IMR-90 (cell line): ENCODE results near the gene LAMA4. TPM values are rescaled to one million over a fixed set of nuclear protein-coding genes. Genes with fewer than 3 reads are reported as not detected.

Source experiments
- ATAC-seq: fragments of 200-7000 bp; cut with Tn5 transposase; 2 replicates; pipeline ENCODE4 v1.9.1; 2020; ENCODE audit warnings: low read depth, mild to moderate bottlenecking, moderate library complexity
- BruUV-seq: library from RNA; stranded (reverse); fragments of 400-500 nt; replicated peaks from 2 replicates; lab custom pipeline; 2021; lab: Mats Ljungman, UMichigan
- CTCF ChIA-PET: fragments of 300-600 bp; formaldehyde crosslinking; extraction: SDS; loops from one replicate; lab custom pipeline; 2021; ENCODE audit warnings: antibody characterized with exemption; lab: Yijun Ruan, JAX
- POLR2A ChIA-PET: fragments of 300-600 bp; sonication (Branson Sonifier 250); formaldehyde crosslinking; loops from one replicate; lab custom pipeline; 2022; ENCODE audit warnings: antibody characterized with exemption; ENCODE audit not compliant: unreplicated experiment; lab: Charles Lee
- DNase-seq: peaks from one replicate; pipeline ENCODE4 v3.0.0; 2013
- H2AFZ ChIP-seq: replicated peaks from 2 replicates; pipeline ENCODE3; 2013; ENCODE audit warnings: low read length, mild to moderate bottlenecking; ENCODE audit not compliant: poor library complexity
- H2AK5ac ChIP-seq: 2 replicates; pipeline ENCODE4 v1.6.1; 2013; ENCODE audit warnings: low read depth, low read length, inconsistent platforms
- H2AK9ac ChIP-seq: replicated peaks from 2 replicates; pipeline ENCODE3; 2013; ENCODE audit warnings: mild to moderate bottlenecking, low read depth, low read length, moderate library complexity; ENCODE audit not compliant: poor library complexity
- H2BK120ac ChIP-seq: 2 replicates; pipeline ENCODE4 v1.6.1; 2013; ENCODE audit warnings: low read depth, low read length, inconsistent platforms
- H2BK15ac ChIP-seq: 3 replicates; pipeline ENCODE4 v1.6.1; 2013; ENCODE audit warnings: low read depth, low read length, inconsistent platforms
- H2BK20ac ChIP-seq: 2 replicates; pipeline ENCODE4 v1.6.1; 2013; ENCODE audit warnings: low read depth, mild to moderate bottlenecking, inconsistent platforms, low read length, moderate library complexity
- H2BK5ac ChIP-seq: 2 replicates; pipeline ENCODE4 v1.6.1; 2013; ENCODE audit warnings: mild to moderate bottlenecking, low read depth, low read length, inconsistent platforms; ENCODE audit not compliant: poor library complexity, severe bottlenecking
- H3K14ac ChIP-seq: replicated peaks from 2 replicates; pipeline ENCODE4 v1.6.1; 2013; ENCODE audit warnings: low read depth, low read length, inconsistent platforms
- H3K18ac ChIP-seq: 2 replicates; pipeline ENCODE4 v1.6.1; 2013; ENCODE audit warnings: low read depth, low read length, control low read depth
- H3K23ac ChIP-seq: 2 replicates; pipeline ENCODE4 v1.6.1; 2013; ENCODE audit warnings: low read depth, low read length, inconsistent platforms
- H3K27ac ChIP-seq: 2 replicates; pipeline ENCODE4 v1.5.1; 2013; ENCODE audit warnings: mild to moderate bottlenecking, control low read depth, low read length; ENCODE audit not compliant: insufficient read depth
- H3K27me3 ChIP-seq: 2 replicates; pipeline ENCODE4 v1.6.1; 2013; ENCODE audit warnings: low read length; ENCODE audit not compliant: control insufficient read depth, insufficient read depth
- H3K36me3 ChIP-seq: 2 replicates; pipeline ENCODE4 v1.6.1; 2013; ENCODE audit warnings: low read length, mixed read lengths; ENCODE audit not compliant: control insufficient read depth, insufficient read depth
- H3K4ac ChIP-seq: 2 replicates; pipeline ENCODE4 v1.6.1; 2013; ENCODE audit warnings: low read depth, low read length, inconsistent platforms
- H3K4me1 ChIP-seq: 2 replicates; pipeline ENCODE4 v1.6.1; 2013; ENCODE audit warnings: low read length, mixed read lengths; ENCODE audit not compliant: control insufficient read depth, insufficient read depth
- H3K4me2 ChIP-seq: 2 replicates; pipeline ENCODE4 v1.6.1; 2013; ENCODE audit warnings: low read depth, mild to moderate bottlenecking, control low read depth, low read length, moderate library complexity
- H3K4me3 ChIP-seq: 2 replicates; pipeline ENCODE4 v1.5.1; 2013; ENCODE audit warnings: low read depth, mild to moderate bottlenecking, control low read depth, low read length, moderate library complexity; ENCODE audit not compliant: insufficient read depth
- H3K56ac ChIP-seq: 2 replicates; pipeline ENCODE4 v1.6.1; 2013; ENCODE audit warnings: low read length, inconsistent platforms; ENCODE audit not compliant: insufficient read depth; ENCODE audit errors: extremely low read depth
- H3K79me1 ChIP-seq, 2 experiments: 2 replicates each; pipeline ENCODE4 v1.6.1; 2013; ENCODE audit warnings: low read length in 2 of 2, inconsistent platforms in 1 of 2, low read depth in 1 of 2
- H3K9ac ChIP-seq: 2 replicates; pipeline ENCODE4 v1.6.1; 2013; ENCODE audit warnings: low read depth, low read length, control low read depth
- H3K9me1 ChIP-seq: 2 replicates; pipeline ENCODE4 v1.6.1; 2013; ENCODE audit warnings: low read length, inconsistent platforms; ENCODE audit not compliant: insufficient read depth
- H3K9me3 ChIP-seq: 2 replicates; pipeline ENCODE4 v1.6.1; 2013; ENCODE audit warnings: low read length; ENCODE audit not compliant: control insufficient read depth, insufficient read depth
- H4K20me1 ChIP-seq: 2 replicates; pipeline ENCODE4 v1.6.1; 2013; ENCODE audit warnings: low read length, inconsistent platforms; ENCODE audit not compliant: insufficient read depth
- H4K5ac ChIP-seq: 2 replicates; pipeline ENCODE4 v1.6.1; 2013; ENCODE audit warnings: mild to moderate bottlenecking, low read depth, low read length, control low read depth
- H4K8ac ChIP-seq, 2 experiments: 2 replicates each; pipeline ENCODE4 v1.6.1; 2013; ENCODE audit warnings: low read depth in 2 of 2, low read length in 2 of 2, control low read depth in 1 of 2, inconsistent platforms in 1 of 2
- H4K91ac ChIP-seq: 2 replicates; pipeline ENCODE4 v1.6.1; 2013; ENCODE audit warnings: low read depth, low read length, inconsistent platforms; ENCODE audit not compliant: insufficient read depth
- CHD1 ChIP-seq: IDR thresholded peaks from 2 replicates; pipeline ENCODE4 v1.6.1; 2012; ENCODE audit warnings: low read depth, low read length, improper control_type of control experiment
- MAZ ChIP-seq: IDR thresholded peaks from 2 replicates; pipeline ENCODE4 v1.6.1; 2012; ENCODE audit warnings: low read depth, mild to moderate bottlenecking, low read length, improper control_type of control experiment, moderate library complexity, borderline replicate concordance
- MXI1 ChIP-seq: IDR thresholded peaks from 2 replicates; pipeline ENCODE4 v1.6.1; 2012; ENCODE audit warnings: low read depth, mild to moderate bottlenecking, low read length, moderate library complexity, borderline replicate concordance
- WGBS, 2 experiments: methylation state at CpG; one replicate each; pipeline versions ENCODE4 v1.1.5 to v1.1.7; 2013; ENCODE audit warnings: missing lambda C conversion rate in 2 of 2; ENCODE audit not compliant: insufficient read length in 1 of 2; ENCODE audit errors: extremely low coverage in 2 of 2; 5-methylcytosine and 5-hydroxymethylcytosine counted together
- dilution Hi-C: fragments of 300-500 bp; cut with HindIII; formaldehyde crosslinking; loops from one replicate; pipeline ENCODE4 v1.14.3; 2018; ENCODE audit warnings: low sequenced_read_pairs; ENCODE audit not compliant: unreplicated experiment
- in situ Hi-C: fragments of 300-500 bp; cut with MboI; formaldehyde crosslinking; loops from 3 replicates; pipeline ENCODE4 v1.14.3; 2019; ENCODE audit warnings: low sequenced_read_pairs, inconsistent platforms, mixed read lengths
- intact Hi-C: fragments of 100-400 bp; cut with micrococcal nuclease; formaldehyde crosslinking; loops from 2 replicates; pipeline ENCODE4 v1.10.0; 2022
- polyA plus RNA-seq, 3 experiments: library from polyadenylated mRNA; depleted of rRNA; stranded (reverse); fragments of >200 nt; gene quantifications; 2 replicates each; pipeline ENCODE4 v1.2.3, GENCODE V29; 2012; ENCODE audit warnings: low replicate concordance in 1 of 3
- total RNA-seq: library from RNA; depleted of rRNA; stranded (reverse); fragments of >200 nt; gene quantifications from 2 replicates; pipeline ENCODE4 v1.2.3, GENCODE V29; 2012
- TF ChIP-seq, protein P1 (sequence below): fragments of 150-350 bp; IDR thresholded peaks from 2 replicates; pipeline ENCODE4 v1.6.1; 2017; ENCODE audit warnings: mild to moderate bottlenecking, antibody characterized with exemption, low read length, low read depth

Gene LAMA4
- total and polyA plus RNA-seq, 2 of the 4 experiments (the other 2 are of a cell fraction), result 33.9 to 35.8 TPM

DNA sequence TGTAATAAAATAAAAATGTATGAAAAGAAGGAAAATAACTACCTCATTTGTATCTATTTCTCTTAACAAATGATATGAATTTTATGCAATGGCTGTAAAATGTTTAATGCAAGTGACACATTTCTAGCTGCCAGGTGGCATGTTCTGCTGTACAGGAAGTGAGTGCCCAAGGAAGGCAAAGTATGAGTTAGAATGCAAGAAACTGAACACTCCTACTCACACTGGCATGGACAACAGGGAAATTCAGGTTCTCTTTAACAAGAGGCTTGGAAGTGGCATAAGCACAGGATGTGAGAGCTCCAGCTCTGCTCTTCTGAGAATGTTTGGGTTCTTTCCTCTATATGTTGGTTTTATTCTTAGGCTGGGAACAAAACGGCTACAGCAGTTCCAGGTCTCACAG is 20.4 kb upstream of the LAMA4 start:
- H2AK5ac ChIP-seq, result no peak overlapping the region
- dilution Hi-C loops, result no loop called here
- DNase-seq (no peak), ATAC-seq (no peak)
- no peaks in the 10 kb centered on the region for H3K79me1 ChIP-seq
- H3K14ac ChIP-seq, result no peak overlapping the region
- peaks cover 4% of the 10 kb centered on the region; the same call in 1 of the 2 replicates for H3K9me1 ChIP-seq
- no peak overlapping the region for H2BK120ac ChIP-seq
- ChIA-PET POLR2A (no interaction called here), CTCF (interaction anchor here (0.9 kb wide), 1 partner anchor 10 kb away, joined by 3 read pairs; no protein-coding TSS in a partner anchor)
- H2BK20ac ChIP-seq, result no peak overlapping the region
- no peaks in the 10 kb centered on the region for H4K20me1 ChIP-seq
- H4K5ac ChIP-seq, result no peak overlapping the region
- no peak overlapping the region for H2AK9ac ChIP-seq
- no CpG with 5 or more reads among the region's 1 CpG for WGBS, 2 experiments
- in situ Hi-C loops, result no loop called here
- H4K91ac ChIP-seq, result no peak overlapping the region
- no peak overlapping the region for H2BK5ac ChIP-seq
- no peaks in the 10 kb centered on the region for H3K36me3 ChIP-seq
- H3K23ac ChIP-seq, result no peak overlapping the region
- H3K27ac ChIP-seq, result no peak overlapping the region
- H3K4me1 ChIP-seq, result peaks cover 4% of the 10 kb centered on the region
- H3K4ac ChIP-seq, result no peak overlapping the region
- no peak for TF ChIP-seq CHD1
- TF ChIP-seq, protein P1, sequence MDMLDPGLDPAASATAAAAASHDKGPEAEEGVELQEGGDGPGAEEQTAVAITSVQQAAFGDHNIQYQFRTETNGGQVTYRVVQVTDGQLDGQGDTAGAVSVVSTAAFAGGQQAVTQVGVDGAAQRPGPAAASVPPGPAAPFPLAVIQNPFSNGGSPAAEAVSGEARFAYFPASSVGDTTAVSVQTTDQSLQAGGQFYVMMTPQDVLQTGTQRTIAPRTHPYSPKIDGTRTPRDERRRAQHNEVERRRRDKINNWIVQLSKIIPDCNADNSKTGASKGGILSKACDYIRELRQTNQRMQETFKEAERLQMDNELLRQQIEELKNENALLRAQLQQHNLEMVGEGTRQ, result no peak
- no peak for TF ChIP-seq MXI1
- TF ChIP-seq MAZ, result no peak
- no peak overlapping the region for H3K4me3 ChIP-seq
- no peak overlapping the region for H3K56ac ChIP-seq
- BruUV-seq, result no TSS peak
- no peak overlapping the region for H3K18ac ChIP-seq
- H3K27me3 ChIP-seq, result no peaks in the 10 kb centered on the region
- H3K9ac ChIP-seq, result no peak overlapping the region
- H2AFZ ChIP-seq, result no peak overlapping the region
- H4K8ac ChIP-seq, result no peak overlapping the region
- H3K4me2 ChIP-seq, result no peak overlapping the region
- intact Hi-C loops, result no loop called here
- H2BK15ac ChIP-seq, result no peak overlapping the region
- no peaks in the 10 kb centered on the region for H3K9me3 ChIP-seq
